ENCODE data around the gene USPL1.

DNA sequence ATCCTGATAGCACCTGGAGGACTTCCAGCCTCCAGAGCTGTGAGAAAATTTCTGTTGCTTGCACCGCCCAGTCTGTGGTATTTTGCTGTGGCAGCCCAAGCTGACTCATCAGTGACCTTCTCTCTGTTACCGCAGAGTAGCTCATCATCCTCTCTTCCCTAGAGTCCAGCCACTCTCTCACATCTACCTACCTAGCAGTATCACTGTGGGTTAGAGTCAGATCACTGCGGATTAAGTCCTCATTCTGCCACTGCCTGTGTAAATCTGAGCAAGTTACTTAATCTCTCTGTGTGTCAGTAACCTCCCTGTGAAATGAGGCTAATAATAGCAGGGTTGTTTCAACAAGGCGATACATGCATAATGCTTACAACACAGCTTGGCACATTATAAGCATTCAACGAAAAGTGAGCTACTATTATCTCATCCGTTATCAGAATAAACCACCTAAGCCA, 40.3 kb upstream of the USPL1 start:
- TF ChIP-seq POLR2A (IDR thresholded peaks at IDR 0.05) (no peak), CTCF (IDR thresholded peaks at IDR 0.05) (no peak)

Measured in esophagus squamous epithelium (tissue), 4 donors.